Heart left ventricle (tissue), 16 donors: ENCODE measurements around the gene TTLL7. TPM values are rescaled to one million over a fixed set of nuclear protein-coding genes. Genes with fewer than 3 reads are reported as not detected.

Experiments used
- ATAC-seq, 4 donors: fragments of 200-7000 bp; cut with Tn5 transposase; one replicate each; pipeline ENCODE4 v1.9.1; 2020 to 2022; ENCODE audit warnings: moderate library complexity in 4 of 4, mild to moderate bottlenecking in 3 of 4, moderate number of reproducible peaks in 1 of 4
- DNase-seq, 5 donors: peaks; one replicate each; pipeline ENCODE4 v3.0.0-alpha.2; 2020
- H3K27ac ChIP-seq, 12 donors: fragments of 200-600 bp; sonication (generic) in 4 of 12; one replicate each; pipeline versions ENCODE4 v1.5.0 to v1.8.0; 2016 to 2022; ENCODE audit warnings: mild to moderate bottlenecking in 2 of 12
- H3K27me3 ChIP-seq, 9 donors: fragments of 200-600 bp; sonication (generic) in 2 of 9; one replicate each; pipeline versions ENCODE4 v1.5.1 to v1.8.0; 2016 to 2022; ENCODE audit warnings: mild to moderate bottlenecking in 3 of 9
- H3K36me3 ChIP-seq, 9 donors: fragments of 200-600 bp; sonication (generic) in 2 of 9; one replicate each; pipeline versions ENCODE4 v1.5.0 to v1.8.0; 2018 to 2022; ENCODE audit warnings: mild to moderate bottlenecking in 2 of 9
- H3K4me1 ChIP-seq, 12 donors: fragments of 200-600 bp; sonication (generic) in 4 of 12; one replicate each; pipeline versions ENCODE4 v1.5.0 to v1.8.0; 2016 to 2022; ENCODE audit warnings: mild to moderate bottlenecking in 3 of 12
- H3K4me3 ChIP-seq, 12 donors: fragments of 200-600 bp; sonication (generic) in 4 of 12; one replicate each; pipeline versions ENCODE4 v1.5.0 to v1.8.0; 2017 to 2022; ENCODE audit warnings: mild to moderate bottlenecking in 9 of 12, moderate library complexity in 4 of 12
- H3K9me3 ChIP-seq, 12 donors: fragments of 200-600 bp; sonication (generic) in 4 of 12; one replicate each; pipeline versions ENCODE4 v1.5.0 to v1.8.0; 2016 to 2022; ENCODE audit warnings: mild to moderate bottlenecking in 1 of 12
- POLR2A ChIP-seq, 2 donors: fragments of 450-650 bp; IDR thresholded peaks; one replicate each; pipeline ENCODE4 v1.6.1; 2017; ENCODE audit warnings: antibody characterized with exemption in 2 of 2, mild to moderate bottlenecking in 2 of 2, moderate library complexity in 2 of 2
- WGBS, 4 donors: extraction: QIAGEN DNeasy Blood & Tissue Kit in 2 of 4; methylation state at CpG; one replicate each; pipeline versions ENCODE4 v1.1.5 to v1.1.7; 2013 to 2018; 5-methylcytosine and 5-hydroxymethylcytosine counted together
- intact Hi-C, 10 donors: fragments of 100-400 bp; cut with DNase I; formaldehyde crosslinking; loops; one replicate each; pipeline versions ENCODE4 v1.11.1 to v1.14.2; 2022
- polyA plus RNA-seq, 2 donors: library from polyadenylated mRNA; stranded (reverse); fragments of 200-250 nt; gene quantifications; one replicate each; pipeline ENCODE4 v1.2.3, GENCODE V29; 2013
- total RNA-seq, 9 donors: library from RNA; depleted of rRNA in 2 of 9; stranded (reverse); fragments of >200 nt in 2 of 9; fragmentation: NEBNext Ultra II Directional in 3 of 9; extraction: Animal tissue kit (Norgen Biotek cat#: 25700) in 3 of 9; gene quantifications; one replicate each; pipeline versions ENCODE4 v1.1.0 to v1.2.4, GENCODE V29; 2016 to 2023
- TF ChIP-seq, protein P1 (sequence below), 12 donors: fragments of 200-600 bp; sonication (generic) in 4 of 12; IDR thresholded peaks; one replicate each; pipeline versions ENCODE4 v1.5.0 to v1.8.0; 2018 to 2022; ENCODE audit warnings: antibody characterized with exemption in 12 of 12, mild to moderate bottlenecking in 5 of 12
- donor health status: ischemic (EF 13 %, LVEDD 7.1; RV severe dilation, severe dysfunction).
- donor health status: healthy with polysubstance abuse.
- donor health status: DM: no; HTN: yes; CAD: no.
- donor health status: DM: no; HTN: no; CAD: no.
- donor health status: ischemic (EF 25% LVEDD 6.9; RV normal size, moderate dysfunction).
- donor health status: ischemic (EF 25% LVEDD 5.7; RV mildly dilated, moderate dysfunction).
- donor health status: healthy.
- donor health status: DM: yes; HTN: yes; CAD: no.
- donor health status: ischemic (EF 35%, LVEDD 5.7; RV mildly dilated, moderate dysfunction).
- donor health status: nonischemic (EF 11% LVEDD 7.7; RV severe dilation, severe dysfunction).
- donor health status: DM: yes; HTN: yes; CAD: no.
- donor health status: PGD.
- donor health status: ischemic (EF 29% LVEDD 5.4; RV normal size, mild dysfunction).
- donor health status: nonischemic (EF 23%, LVEDD 6.1; RV moderate dilation, normal function).

Gene TTLL7
- total and polyA plus RNA-seq, 11 donors, result 0.87 to 12.8 (median 3.2) TPM

DNA sequence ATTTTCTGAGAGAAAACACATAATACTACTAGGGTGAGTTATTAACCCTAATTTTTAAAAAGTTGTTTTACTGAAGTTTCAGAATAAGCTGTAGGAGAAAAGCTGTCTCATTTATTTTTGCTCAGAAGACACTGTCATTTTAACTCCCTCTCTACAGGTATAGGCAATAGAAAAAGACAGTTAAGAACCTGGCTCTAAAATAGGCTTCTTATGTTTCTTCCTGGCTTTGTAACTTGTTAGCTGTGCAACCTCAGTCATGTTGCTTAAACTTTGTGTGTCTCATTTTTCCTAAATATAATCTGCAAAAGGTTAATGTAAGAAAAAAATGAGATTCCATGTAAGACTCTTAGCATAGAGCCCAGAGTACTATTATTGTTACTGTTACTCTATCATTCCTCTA is 64.4 kb downstream of the TTLL7 start:
- Histone ChIP-seq H3K36me3 (peaks cover 0 to 9% (median 0%) of the 10 kb centered on the region in 9 donors), H3K4me3 (no peak overlapping the region), H3K27ac (no peak overlapping the region), H3K4me1 (no peaks in the 10 kb centered on the region), H3K27me3 (no peaks in the 10 kb centered on the region), H3K9me3 (no peaks in the 10 kb centered on the region)
- intact Hi-C loops, result loop anchor here (5.0 to 10.0 kb wide), 9 partner anchors 188 to 1000 kb away; no protein-coding TSS in a partner anchor
- DNase-seq, result no peak
- no peak for ATAC-seq
- TF ChIP-seq POLR2A (IDR thresholded peaks at IDR 0.05), result no peak
- TF ChIP-seq, protein P1, sequence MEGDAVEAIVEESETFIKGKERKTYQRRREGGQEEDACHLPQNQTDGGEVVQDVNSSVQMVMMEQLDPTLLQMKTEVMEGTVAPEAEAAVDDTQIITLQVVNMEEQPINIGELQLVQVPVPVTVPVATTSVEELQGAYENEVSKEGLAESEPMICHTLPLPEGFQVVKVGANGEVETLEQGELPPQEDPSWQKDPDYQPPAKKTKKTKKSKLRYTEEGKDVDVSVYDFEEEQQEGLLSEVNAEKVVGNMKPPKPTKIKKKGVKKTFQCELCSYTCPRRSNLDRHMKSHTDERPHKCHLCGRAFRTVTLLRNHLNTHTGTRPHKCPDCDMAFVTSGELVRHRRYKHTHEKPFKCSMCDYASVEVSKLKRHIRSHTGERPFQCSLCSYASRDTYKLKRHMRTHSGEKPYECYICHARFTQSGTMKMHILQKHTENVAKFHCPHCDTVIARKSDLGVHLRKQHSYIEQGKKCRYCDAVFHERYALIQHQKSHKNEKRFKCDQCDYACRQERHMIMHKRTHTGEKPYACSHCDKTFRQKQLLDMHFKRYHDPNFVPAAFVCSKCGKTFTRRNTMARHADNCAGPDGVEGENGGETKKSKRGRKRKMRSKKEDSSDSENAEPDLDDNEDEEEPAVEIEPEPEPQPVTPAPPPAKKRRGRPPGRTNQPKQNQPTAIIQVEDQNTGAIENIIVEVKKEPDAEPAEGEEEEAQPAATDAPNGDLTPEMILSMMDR (IDR thresholded peaks at IDR 0.05), result no peak

DNA sequence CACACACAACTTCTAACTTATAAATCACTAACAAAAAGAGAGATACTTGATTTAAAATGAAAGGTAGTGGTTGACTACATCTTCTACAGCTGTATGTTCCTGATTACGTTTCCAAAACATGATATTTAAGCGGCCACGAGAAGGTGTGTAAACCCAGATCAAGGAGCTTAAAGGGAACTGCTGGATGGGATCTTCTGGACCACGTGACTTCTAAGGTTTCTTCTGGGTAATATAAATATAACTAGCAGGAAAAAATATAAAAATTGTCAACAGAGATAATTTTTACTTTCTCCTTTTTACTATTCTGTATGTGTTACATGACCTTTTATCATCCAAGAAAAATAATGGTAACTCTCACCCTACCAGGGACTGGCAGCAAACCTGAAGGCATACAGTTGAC is 66.2 kb downstream of the TTLL7 start:
- intact Hi-C loops, result loop anchor here (2.0 to 10.0 kb wide), 12 partner anchors 188 to 1002 kb away; no protein-coding TSS in a partner anchor
- H3K36me3 ChIP-seq, result peaks cover 0 to 9% (median 0%) of the 10 kb centered on the region in 9 donors
- ATAC-seq, result no peak
- no peaks in the 10 kb centered on the region for H3K27me3 ChIP-seq
- no peak overlapping the region for H3K4me3 ChIP-seq
- no peak overlapping the region for H3K27ac ChIP-seq
- H3K9me3 ChIP-seq, result no peaks in the 10 kb centered on the region
- WGBS, 4 donors, result 85 to 89% (median 87%) methylated on average over 4 of the region's 4 CpGs
- TF ChIP-seq, protein P1 (IDR thresholded peaks at IDR 0.05), result no peak
- TF ChIP-seq POLR2A (IDR thresholded peaks at IDR 0.05), result no peak
- DNase-seq, result no peak
- H3K4me1 ChIP-seq, result peaks cover 0 to 3% (median 0%) of the 10 kb centered on the region in 12 donors

DNA sequence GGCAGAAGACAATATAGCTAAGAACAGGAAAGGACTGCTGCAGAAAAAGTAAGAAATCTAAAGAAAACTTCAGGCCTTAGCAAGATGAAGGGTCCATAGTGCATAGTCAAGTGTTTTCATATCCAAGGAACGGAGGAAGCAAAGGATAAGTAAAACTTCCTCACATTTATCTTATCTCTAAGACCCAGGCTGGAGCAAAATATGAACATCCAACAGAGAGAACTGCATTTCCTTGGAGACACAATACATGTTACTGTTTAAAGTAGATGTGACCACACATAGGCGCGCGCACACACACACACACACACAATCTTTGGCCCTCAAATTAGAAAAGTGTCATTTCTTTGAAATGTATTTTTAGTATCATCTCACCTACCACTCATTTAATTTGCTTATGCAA is 66.7 kb downstream of the TTLL7 start:
- H3K4me3 ChIP-seq, result no peak overlapping the region

DNA sequence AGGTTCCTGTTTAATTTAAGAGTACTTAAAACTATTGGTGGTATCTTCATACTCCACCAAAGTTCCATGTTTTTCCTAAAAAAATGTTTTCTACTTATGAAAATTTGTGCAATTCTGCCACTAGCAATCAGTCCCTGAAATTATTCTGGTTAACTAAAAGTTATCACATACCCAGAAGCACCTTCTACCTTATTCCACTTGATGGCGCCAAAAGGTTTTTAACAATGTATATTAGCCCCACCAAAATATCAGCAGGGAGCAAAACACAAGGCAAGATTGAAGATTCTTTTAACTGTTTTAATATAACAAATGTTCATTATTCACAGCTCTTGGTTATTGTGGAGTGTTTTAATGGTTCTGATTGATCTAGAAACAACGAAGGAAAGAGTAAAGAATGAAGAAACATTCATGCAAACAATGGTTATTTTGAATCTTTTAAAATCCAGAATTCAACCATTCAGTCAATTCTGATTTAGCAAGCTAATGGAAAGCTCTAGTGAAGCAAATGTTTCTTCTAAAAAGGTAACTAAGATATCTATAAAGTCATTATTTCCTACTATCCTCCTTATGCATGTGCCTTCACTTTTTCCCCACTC is 67.2 kb downstream of the TTLL7 start:
- DNase-seq, result peak in 1 of 5 donors; percentile 10
- Histone ChIP-seq H3K4me1 (peaks cover 0 to 5% (median 0%) of the 10 kb centered on the region in 12 donors), H3K9me3 (no peaks in the 10 kb centered on the region), H3K36me3 (peaks cover 0 to 4% (median 0%) of the 10 kb centered on the region in 9 donors), H3K27me3 (no peaks in the 10 kb centered on the region), H3K4me3 (no peak overlapping the region), H3K27ac (no peak overlapping the region)
- WGBS, 4 donors, result 3 to 7% (median 3%) methylated on average over 2 of the region's 2 CpGs
- TF ChIP-seq, protein P1 (IDR thresholded peaks at IDR 0.05), result peak; percentile 56 to 76 (median 68)
- no peak for TF ChIP-seq POLR2A (IDR thresholded peaks at IDR 0.05)
- intact Hi-C loops, result loop anchor here (1.0 to 10.0 kb wide), 14 partner anchors 189 to 1003 kb away; no protein-coding TSS in a partner anchor
- ATAC-seq, result peak; percentile 58 to 80 (median 66)

More for the DNA sequence above, 66.7 kb downstream of the TTLL7 start:
- DNase-seq (no peak), ATAC-seq (no peak)
- Histone ChIP-seq H3K27me3 (no peaks in the 10 kb centered on the region), H3K27ac (no peak overlapping the region), H3K36me3 (peaks cover 0 to 5% (median 0%) of the 10 kb centered on the region in 9 donors), H3K9me3 (no peaks in the 10 kb centered on the region), H3K4me1 (peaks cover 0 to 4% (median 0%) of the 10 kb centered on the region in 12 donors)
- WGBS, 4 donors, result 70 to 75% (median 73%) methylated on average over 4 of the region's 4 CpGs
- TF ChIP-seq, protein P1 (IDR thresholded peaks at IDR 0.05), result no peak
- no peak for TF ChIP-seq POLR2A (IDR thresholded peaks at IDR 0.05)
- intact Hi-C loops, result loop anchor here (2.0 to 10.0 kb wide), 12 partner anchors 189 to 1003 kb away; no protein-coding TSS in a partner anchor
